GM03348 (cell line): ENCODE results near the gene CDH23.

ENCODE experiments used
- DNase-seq: peaks from one replicate; pipeline ENCODE4 v3.0.0; 2012; ENCODE audit warnings: low spot score

CDH23 gene

GRCh38 chr10:71640607-71641006 lies 243.9 kb downstream of the CDH23 start:
- DNase-seq: no peak

DNA sequence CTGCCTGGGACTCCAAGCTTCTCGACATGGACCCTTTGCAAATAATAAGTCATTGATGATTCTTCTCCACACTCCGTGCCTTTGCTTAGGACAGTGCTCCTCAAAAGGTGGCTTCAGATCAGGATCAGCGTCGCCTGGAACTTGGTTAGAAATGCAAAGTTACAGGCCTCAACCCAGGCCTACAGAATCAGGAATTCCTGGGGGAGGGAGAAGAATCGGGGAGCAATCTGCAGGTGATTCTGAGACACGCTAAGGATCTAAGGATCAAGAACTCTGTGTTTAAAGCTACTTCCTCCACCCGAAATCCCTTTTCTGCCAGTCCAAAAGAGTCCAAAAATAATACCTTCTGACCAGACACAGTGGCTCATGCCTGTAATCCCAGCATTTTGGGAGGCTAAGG lies 244.7 kb downstream of the CDH23 start:
- DNase-seq: no peak

DNA sequence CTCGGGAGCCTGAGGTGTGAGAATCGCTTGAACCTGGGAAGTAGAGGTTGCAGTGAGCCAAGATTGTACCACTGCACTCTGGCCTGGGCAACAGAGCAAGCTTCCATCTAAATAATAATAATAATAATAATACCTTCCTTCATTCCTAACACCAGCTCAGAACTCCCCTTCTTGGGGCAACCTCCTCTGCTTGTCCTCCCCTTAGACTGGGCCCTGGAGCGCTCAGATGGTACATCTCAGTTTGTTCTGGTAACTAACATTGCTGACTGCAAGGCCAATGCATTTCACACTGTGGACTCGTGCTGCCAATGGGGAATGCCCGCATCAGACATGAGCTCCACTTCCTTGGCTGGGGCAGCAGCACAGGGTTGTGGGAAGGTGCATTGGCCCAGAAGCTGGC lies 245.3 kb downstream of the CDH23 start:
- DNase-seq: no peak

GRCh38 chr10:71643904-71644303 lies 247.2 kb downstream of the CDH23 start:
- no peak for DNase-seq

DNA sequence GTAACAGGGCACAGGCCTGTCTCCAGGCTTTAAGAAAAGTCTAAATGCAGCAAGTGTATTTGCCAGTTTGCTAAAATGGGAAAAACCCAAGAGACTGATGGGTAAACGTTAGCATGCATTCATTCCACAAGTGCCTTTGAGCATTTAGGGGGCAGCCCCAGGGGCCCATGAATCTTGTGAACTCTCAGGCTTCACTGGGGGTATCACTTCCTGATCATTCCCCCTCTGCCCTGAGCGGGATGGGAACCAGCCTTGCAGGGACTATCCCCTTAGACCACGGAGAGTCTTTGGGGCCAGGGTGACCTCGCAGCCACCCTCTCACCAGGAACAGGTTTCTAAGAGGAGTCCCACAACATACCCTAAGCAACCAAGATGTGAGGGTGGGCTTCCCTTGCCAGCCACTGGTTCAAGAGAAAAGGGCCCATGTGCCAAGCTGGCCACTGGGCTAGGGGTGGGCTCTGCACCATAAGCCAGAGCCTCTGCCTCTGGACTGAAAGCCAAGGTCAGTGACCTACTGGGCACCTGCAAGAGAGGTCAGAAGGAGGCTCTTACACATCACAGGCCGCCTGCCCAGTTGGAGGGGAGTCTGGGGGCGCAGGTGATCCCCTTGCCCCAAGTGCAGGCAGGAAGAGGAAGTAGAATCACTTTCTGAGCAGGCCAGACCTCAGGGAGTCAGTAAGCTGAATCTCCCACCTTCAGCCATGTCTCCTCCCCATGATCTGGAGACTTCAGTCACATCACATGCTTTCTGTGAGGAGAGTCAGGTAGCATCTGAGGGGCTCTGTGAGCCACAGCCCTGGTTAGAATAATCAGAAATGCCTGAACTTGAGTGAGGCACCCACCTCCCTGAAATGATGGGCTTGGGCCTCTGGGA lies 247.8 kb downstream of the CDH23 start:
- no peak for DNase-seq

DNA sequence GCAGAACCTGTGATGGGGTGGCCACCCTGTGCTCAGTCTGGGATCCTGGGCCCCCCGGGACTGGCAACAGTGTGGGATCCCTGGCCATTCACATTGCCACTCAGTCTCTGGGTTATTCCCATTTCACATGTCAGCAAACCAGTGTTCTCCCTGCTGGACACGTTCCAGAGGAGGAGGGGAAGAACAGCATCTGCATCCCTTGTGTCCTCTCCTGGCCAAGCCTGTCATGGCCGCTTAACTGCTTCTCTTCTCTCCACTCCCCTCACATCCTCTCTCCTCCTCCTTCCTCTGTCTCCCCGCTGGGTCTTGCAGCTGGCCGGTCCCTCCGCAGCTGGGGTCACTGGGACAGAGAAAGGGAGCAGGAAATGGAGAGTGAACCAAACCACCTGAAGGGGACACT lies 248.5 kb downstream of the CDH23 start:
- no peak for DNase-seq

DNA sequence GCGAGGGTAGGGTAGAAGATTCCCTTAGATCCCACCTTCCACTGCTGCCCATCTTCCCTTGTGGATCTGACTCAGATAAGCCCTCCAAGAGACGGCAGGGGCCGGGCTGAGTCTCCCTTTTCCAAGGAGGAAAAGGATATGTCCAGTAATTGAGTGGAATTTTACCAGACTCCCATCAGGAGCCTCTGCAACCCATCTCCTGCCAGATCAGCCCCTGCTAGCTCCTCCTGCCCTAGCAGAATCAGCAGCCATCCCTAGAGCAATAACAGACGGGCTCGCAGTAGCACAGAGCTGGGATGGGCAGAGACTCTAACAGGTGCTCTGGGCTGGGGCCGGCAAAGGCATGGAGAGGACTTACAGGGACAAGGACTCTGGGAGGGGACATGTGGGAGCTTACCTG lies 249.3 kb downstream of the CDH23 start:
- no peak for DNase-seq

DNA sequence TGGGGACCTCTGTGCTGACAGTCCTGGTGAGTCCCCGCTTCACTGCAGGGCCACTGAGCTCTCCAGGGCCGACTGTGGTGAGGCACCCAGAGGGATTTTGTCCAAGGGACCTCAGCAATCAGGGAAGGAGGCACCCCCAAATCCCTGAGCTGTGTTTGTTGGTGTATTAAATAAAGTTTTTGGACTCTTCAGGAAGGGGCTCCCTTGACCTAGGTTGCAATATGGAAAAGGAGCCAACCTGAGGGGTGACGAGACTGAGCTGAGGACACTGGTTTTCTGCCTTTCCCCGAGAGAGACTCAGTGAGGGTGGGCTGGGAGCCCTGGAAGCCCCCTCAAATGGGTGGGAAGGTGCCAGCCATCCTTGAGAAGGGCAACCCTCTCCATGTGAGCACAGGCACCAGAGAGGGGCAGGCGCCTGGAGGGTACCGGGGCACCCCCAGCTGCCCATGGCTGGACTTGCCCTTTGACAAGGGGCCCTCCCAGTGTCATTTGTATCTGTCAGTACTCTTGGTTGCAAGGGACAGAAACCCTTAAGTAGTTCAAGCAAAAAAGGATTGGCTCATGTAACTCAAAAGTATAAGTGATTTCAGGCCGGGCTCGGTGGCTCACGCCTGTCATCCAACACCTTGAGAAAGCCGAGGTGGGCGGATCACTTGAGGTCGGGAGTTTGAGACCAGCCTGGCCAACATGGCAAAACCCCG lies 250.0 kb downstream of the CDH23 start:
- DNase-seq: no peak

- DNase-seq: peak; percentile 43
Observed at GRCh38 chr10:71647526-71648253, 251.0 kb downstream of the CDH23 start.

DNA sequence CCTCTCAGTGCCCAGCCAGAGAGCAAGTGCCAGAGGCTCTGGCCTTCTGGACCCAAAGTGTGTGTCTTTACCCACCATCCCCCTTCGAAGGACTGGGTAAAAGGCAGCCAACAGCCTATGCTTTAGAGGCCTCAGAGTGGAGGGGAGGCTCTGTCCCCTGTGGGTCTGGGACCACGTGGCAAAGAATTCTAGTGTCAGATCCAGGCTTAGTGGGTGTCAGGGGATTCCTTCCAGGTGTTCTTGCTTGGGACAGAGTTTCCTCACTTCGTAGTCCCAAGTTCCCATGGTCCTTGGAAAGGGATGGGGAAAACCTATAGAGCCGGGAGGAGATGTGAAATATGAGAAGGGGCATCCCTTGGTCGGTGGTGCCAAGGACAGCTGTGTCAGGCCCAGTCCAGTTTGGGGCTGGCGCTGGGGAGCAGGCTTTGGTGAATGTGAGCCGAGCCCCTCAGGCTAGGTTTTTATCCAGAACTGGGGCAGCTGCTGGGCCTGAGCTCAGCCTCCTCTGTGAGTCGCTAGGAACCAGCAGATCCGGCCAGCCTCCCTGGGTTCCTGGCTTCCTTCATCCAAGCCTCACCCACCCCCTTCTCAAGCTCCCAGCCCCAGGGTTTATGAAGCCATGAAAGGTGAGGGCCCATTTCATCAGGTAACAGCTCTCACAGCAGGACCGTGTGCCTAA lies 251.7 kb downstream of the CDH23 start:
- no peak for DNase-seq

DNA sequence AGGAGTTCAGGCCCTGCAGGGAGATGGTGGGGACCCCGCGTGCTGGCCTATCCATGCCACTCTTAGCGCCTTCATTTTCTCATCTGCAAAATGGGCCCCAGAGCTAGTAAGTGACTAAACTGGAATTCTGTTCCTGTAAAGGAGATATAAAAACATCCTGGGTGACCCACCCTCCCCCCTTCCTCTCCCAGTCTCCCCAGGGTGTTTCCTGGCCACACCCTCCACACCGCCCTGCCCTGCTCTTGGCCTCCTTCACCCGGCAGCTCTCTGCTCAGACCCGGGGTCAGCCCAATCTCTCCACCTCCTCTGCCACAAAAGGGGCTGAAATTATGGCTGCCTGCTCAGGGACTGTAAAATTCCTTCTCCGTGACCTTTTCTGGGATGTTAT lies 252.2 kb downstream of the CDH23 start:
- no peak for DNase-seq

DNA sequence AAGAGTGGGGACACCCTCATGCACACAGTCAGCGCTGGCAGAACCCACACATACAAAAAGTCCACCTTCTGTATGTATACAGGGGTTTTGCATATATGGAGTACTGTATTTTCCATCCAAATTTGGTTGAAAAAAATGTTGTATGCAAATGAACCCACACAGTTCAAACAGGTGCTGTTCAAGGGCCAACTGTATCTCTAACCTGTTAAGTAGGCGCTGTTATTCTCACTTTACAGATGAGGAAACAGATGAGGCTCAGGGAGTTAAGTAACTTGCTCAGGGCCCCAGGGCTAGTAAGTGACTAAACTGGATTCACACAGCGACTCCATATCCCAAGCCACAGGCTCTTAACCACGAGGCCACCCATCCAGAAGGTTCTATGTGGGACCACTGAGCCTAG lies 252.9 kb downstream of the CDH23 start:
- no peak for DNase-seq

DNA sequence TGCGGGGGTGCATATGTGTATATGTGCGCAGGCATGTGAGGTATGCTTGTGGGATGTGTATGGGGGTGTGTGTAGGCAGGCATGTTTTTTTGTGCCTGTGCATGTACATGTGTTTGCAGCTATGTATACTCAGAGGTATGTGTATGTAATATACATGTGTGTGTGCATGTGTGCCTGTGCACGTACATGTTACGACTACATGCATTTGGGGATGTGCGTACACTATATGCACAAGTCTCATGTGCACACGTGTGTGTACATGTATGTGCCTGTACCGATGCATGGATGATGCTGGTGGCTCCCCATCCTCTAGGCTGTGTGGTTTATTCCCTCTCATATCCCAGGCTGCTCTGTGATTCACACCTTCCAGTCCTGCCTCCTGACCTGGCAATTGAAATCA lies 253.7 kb downstream of the CDH23 start:
- no peak for DNase-seq

DNA sequence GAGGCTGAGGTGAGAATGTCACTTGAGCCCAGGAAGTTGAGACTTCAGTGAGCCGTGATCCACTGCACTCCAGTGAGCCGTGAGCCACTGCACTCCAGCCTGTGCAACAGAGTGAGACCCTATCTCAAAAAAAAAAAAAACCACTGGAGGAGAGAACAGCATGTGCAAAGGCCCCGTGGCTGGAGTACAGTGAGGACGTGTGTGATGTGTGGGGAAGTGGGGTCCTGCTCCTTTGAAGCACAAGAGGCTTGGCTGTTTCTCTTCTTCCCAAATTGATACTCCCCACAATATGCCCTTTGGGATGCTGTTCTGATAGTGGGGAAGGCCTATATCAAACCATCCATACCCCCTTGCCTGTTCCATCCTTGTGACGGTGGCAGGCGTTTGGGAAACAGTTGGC lies 254.7 kb downstream of the CDH23 start:
- DNase-seq: no peak

DNA sequence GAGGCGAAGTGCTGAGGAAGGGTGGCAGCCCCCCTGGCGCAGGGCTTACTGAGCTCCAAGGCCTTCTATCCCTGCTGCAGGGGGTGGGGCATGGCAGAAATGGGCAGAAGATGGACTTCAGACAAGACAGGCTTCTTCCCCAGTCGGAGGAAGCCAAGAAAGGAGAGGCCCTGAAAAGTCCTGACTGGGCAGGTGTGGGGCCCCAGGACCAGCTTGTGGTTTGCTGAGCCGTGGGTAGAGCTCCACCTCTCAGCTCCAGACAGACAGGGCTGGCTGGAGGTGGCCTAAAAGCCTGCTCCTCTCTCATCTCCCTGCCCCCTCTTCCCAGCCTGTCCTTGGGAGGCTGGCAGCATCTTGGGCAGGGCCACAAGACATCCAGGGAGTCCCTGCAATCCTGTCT lies 255.2 kb downstream of the CDH23 start:
- DNase-seq: no peak

DNA sequence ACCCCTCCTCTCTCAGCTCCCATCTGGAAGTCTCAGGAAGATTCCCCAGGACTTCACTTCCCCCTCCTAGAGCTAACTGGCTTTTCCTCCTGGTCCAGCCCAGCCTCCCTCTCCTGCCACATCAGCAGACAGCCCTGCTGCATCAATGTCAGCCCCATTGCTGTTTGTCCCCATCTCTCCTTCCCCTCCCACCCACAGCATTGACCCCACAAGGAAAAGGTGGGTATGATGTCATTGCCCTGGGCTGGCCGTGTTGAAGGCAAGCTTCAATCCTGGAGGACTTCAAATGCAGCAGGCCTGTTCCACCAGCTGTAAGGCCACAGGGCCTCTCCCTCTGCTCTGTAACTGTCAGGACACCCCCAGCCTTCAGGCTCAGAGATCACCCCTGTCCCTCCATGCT lies 256.3 kb downstream of the CDH23 start:
- no peak for DNase-seq

- no peak for DNase-seq
Observed at GRCh38 chr10:71656220-71656619, 259.5 kb downstream of the CDH23 start.

DNA sequence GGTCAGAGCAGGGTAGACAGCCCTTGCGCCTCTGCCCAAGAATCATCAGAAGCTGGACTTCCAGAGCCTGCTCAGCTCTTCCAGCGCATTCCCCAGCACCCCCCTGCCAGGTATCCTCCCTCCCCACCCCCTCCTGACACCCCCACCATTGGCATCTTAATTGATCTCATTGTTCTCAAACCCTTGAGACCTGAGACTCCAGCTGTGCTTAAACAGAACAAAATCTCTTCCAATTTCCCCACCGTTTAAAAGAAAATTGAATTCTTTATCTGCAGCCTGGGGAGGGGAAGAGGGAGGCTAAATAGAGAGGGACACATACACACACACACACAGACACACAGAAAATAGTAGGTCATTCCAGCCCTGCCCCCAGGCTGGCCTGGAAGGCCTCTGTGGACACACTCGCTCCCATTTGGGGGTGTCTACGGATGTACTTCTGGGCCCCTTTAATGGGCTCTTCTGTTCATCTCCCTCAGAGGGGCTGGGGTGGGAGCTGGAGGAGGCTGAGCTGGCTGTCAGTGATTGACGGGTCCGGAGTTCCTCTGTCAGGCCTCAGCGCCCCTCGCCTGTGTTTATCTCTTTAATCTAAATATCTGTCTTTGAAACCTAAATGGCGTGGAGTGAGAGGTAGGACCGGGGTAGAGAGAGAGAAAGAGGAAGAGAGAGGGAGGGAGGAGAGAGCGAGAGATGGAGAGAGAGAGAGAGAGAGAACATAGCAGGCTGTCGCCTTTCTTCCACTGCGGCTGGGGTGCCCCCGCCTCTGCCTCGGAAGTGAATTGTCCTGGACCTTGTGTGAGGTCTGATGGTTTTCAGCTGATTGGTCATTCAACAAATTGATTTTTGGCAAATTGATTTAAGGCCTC lies 261.1 kb downstream of the CDH23 start:
- no peak for DNase-seq

GRCh38 chr10:71658467-71658745 lies 261.7 kb downstream of the CDH23 start:
- no peak for DNase-seq

DNA sequence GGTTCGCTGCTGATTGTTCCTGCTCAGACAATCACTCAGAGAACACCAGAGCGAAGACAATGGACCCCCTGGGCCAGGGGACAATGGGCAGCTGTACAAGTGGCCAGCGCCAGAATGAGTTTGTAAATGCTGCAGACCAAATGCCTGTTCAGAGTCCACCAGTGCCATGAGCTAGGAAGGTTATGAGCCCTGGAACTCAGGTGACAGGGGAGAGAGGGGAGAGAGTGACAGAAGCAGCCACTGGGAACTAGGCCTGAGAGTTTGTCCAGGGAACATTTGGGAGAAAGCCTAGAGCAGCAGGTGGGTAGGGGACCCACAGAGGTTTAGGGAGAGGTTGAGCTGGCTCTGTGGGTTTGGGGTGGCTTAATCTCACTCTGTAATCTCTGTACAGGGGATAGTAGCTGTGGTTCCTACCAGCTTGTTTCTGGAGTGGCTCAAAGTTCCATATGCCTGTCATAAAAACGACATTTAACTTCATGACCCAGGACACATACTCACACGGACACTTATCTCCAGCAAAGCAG lies 262.5 kb downstream of the CDH23 start:
- no peak for DNase-seq

DNA sequence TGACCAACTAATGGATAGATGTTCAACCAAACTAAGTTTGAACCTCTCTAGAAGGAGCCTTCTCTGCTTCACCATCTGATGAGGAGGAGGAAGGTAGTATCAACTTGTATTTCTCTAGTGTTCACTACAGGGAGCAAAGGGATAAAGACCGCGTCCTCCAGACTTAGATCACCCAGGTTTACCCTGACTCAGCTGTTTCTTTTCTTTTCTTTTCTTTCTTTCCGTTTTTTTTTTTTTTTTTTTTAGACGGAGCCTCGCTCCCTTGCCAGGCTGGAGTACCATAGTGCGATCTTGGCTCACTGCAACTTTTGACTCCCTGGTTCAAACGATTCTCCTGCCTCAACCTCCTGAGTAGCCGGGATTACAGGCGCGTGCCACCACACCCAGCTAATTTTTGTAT lies 263.0 kb downstream of the CDH23 start:
- DNase-seq: no peak
